GM13977 (cell line): ENCODE results near the gene ARAP1.

Source experiments
- DNase-seq: peaks from one replicate; pipeline ENCODE4 v3.0.0; 2012; ENCODE audit warnings: low spot score
- in situ Hi-C: fragments of 300-500 bp; cut with MboI; formaldehyde crosslinking; loops from one replicate; pipeline ENCODE4 v1.12.0; 2022; ENCODE audit warnings: low sequenced_read_pairs, low pct_unique_long_range_greater_than_20kb, mixed read lengths, inconsistent platforms; ENCODE audit not compliant: unreplicated experiment
- TF ChIP-seq, protein P1 (sequence below): IDR thresholded peaks from 2 replicates; pipeline ENCODE4 v1.5.1; 2012; ENCODE audit warnings: mild to moderate bottlenecking, control low read depth; ENCODE audit not compliant: insufficient read depth; ENCODE audit errors: extremely low read depth, missing control alignments

The ARAP1 gene

GRCh38 chr11:72643547-72643946 is 108.7 kb downstream of the ARAP1 start:
- no peak for DNase-seq
- TF ChIP-seq, protein P1, sequence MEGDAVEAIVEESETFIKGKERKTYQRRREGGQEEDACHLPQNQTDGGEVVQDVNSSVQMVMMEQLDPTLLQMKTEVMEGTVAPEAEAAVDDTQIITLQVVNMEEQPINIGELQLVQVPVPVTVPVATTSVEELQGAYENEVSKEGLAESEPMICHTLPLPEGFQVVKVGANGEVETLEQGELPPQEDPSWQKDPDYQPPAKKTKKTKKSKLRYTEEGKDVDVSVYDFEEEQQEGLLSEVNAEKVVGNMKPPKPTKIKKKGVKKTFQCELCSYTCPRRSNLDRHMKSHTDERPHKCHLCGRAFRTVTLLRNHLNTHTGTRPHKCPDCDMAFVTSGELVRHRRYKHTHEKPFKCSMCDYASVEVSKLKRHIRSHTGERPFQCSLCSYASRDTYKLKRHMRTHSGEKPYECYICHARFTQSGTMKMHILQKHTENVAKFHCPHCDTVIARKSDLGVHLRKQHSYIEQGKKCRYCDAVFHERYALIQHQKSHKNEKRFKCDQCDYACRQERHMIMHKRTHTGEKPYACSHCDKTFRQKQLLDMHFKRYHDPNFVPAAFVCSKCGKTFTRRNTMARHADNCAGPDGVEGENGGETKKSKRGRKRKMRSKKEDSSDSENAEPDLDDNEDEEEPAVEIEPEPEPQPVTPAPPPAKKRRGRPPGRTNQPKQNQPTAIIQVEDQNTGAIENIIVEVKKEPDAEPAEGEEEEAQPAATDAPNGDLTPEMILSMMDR: no peak
- in situ Hi-C loops: loop anchor here (10.0 kb wide), 1 partner anchor 59 kb away; no protein-coding TSS in a partner anchor

DNA sequence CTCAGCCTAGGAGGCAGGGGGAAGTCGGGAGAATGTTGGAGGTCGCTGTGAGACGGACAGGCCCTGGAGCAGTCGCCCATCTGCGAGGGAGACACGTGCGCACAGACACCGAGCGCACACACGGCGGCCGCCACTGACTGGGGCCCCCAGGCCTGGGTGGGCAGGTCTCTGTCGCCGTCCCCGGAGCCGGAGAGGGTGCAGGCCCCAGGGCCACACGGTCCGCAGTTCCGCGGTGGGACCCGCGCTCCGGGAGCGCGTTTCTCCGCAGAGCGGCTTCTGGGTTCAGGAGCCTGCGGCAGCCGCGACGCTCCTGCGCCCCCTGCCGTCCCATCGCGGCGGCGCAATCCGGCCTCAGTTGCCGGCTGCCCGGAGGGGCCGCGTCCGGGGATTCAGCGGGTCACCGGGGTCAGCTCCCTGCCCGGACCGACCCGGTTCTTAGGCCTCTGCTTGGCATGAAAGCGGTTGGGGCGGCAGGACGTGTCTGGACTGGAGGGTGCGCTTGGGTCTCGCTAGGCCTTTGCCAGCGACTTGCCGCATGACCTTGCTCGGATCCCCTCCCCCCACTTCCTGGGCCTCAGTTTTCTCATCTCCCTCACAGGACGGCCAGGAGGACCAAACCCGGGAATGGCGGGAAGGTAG is 109.2 kb downstream of the ARAP1 start:
- peak; percentile 94 for DNase-seq
- TF ChIP-seq, protein P1: peak; percentile 96
- in situ Hi-C loops: loop anchor here (10.0 kb wide), 1 partner anchor 58 kb away; no protein-coding TSS in a partner anchor

DNA sequence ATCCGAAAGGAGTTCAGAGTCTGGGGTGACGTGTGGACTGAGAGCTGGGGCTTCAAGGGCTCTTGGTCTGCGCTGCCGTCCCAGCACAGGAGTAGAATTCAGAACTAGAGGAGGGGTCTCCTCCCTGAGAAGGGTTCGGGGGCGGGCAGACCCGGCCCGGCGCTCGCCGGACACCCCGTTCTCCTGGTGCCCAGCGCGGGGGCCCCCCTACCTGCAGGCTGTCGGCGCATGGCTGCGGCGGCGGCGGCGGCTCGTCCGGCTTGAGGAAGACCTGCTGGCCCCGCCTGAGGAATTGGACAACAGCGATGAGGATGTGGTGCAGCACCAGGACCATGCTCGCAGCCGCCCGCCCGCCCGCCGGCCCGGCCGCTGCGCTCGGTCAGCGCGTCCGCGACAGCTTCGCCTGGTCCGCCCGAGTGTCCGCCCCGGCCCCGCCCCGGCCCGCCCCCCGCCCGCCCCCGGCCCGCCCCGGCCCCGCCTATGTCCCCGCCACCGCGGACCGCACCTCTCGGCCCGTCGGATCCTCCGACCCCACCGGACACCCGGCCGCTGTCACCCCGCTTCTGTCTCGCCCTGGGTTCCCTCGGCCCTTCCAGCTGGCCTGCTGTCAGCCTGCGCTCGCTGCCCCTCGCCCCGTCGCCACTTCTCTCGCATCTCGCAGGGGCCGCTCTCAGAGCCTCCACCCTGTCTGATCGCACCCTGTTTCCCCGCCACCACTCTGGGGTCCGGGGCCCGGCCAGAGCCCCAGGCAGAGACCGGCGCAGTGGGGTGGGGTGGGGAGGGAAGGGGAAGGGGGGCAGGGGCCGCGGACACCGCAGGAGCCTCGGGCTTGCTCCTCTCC is 109.9 kb downstream of the ARAP1 start:
- TF ChIP-seq, protein P1: no peak
- in situ Hi-C loops: loop anchor here (10.0 kb wide), 1 partner anchor 57 kb away; no protein-coding TSS in a partner anchor
- peak; percentile 72 for DNase-seq

GRCh38 chr11:72641522-72642042 is 110.6 kb downstream of the ARAP1 start:
- DNase-seq: no peak
- in situ Hi-C loops: loop anchor here (10.0 kb wide), 1 partner anchor 57 kb away; no protein-coding TSS in a partner anchor
- TF ChIP-seq, protein P1: no peak

- no peak for DNase-seq
- TF ChIP-seq, protein P1: no peak
- in situ Hi-C loops: loop anchor here (10.0 kb wide), 1 partner anchor 55 kb away; no protein-coding TSS in a partner anchor
These were observed 112.5 kb downstream of the ARAP1 start for GRCh38 chr11:72639502-72640375.

DNA sequence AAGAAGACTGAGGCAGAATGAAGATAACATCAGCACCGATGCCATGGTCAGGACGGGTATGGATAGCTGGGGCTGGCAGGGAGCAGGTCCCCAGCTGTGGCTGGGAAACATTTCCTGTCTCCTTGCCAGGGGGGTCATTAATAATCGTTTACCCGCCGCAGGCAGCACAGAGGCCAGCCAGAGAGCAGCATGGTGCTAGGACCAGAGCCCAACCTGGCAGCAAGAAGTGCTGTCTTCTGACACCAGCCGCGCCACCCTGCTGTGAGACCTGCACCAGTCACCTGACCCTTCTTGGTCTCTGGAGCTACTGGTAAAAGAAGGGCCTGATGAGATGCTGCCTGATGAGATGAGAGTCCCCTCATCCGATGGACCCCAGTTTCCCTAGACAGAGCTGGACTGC is 114.3 kb downstream of the ARAP1 start:
- no peak for DNase-seq
- TF ChIP-seq, protein P1: no peak
- in situ Hi-C loops: no loop called here
